T-helper 1 cell (primary cell): ENCODE data around the gene MICA.
"Not testable (repeated sequence)": the region's sequence is repeated elsewhere in the genome, so short reads cannot be mapped to it uniquely, and the experiment has no call there.

Experiments used
- DNase-seq, 5 donors: peaks; one replicate each; pipeline ENCODE4 v3.0.0-alpha.2; 2012 to 2020

MICA gene

DNA sequence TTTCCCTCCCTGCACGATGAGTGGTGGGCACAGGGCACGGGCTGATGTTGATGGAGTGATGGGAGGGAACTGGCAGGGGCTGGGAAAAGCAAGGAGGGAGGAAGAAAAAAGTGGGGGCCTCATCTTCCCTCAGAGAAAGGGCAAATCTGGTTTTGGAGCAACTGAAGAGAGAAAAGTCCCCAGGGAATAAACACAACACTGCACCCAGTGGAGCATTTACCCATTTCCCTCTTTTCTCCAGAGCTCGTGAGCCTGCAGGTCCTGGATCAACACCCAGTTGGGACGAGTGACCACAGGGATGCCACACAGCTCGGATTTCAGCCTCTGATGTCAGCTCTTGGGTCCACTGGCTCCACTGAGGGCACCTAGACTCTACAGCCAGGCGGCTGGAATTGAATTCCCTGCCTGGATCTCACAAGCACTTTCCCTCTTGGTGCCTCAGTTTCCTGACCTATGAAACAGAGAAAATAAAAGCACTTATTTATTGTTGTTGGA is 11.4 kb downstream of the MICA start:
- no peak for DNase-seq

- no peak for DNase-seq
These were observed 13.1 kb downstream of the MICA start for GRCh38 chr6:31416394-31417014.

- DNase-seq: no peak
These were observed 14.9 kb downstream of the MICA start for GRCh38 chr6:31418251-31418650.

GRCh38 chr6:31419842-31420241 is 16.4 kb downstream of the MICA start:
- no peak for DNase-seq

DNA sequence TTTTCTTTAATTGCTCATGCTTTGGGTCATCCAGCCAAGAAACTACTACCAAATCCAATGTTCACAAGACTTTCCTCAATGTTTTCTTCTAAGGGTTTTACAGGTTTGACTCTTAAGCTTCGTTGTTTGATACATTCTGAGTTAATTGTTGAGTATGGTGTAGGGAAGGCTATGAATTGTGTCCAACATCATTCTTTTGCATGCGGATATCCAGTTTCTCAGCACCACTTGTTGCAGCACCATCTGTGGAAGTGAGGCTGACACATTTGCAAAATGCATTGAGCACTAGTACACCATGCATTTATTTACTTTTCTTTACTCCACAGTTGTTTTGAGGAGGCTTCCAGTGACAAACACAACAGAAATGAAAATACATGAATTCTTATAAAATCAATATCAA is 17.2 kb downstream of the MICA start:
- no peak for DNase-seq

- no peak for DNase-seq
These were observed 19.2 kb downstream of the MICA start for GRCh38 chr6:31422587-31422986.

DNA sequence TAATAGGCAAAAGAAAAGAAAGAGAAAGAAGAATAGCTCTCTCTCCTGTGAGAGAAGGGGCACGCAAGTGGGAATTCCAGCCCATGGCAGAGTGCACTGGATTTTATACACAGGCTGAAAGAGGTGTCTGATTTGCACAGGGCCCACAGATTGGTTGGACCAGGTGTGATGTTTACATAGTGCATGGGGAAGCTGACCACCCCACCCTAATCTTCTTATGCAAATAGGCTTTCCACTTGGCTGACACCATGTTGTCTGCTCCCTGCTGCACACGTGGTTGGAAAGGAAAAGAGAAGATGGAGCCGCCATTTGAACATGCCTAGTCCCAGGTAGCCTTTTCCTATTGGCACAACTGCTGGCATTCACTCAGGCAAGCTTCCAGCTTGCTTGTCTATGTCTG is 20.2 kb downstream of the MICA start:
- no peak for DNase-seq

DNA sequence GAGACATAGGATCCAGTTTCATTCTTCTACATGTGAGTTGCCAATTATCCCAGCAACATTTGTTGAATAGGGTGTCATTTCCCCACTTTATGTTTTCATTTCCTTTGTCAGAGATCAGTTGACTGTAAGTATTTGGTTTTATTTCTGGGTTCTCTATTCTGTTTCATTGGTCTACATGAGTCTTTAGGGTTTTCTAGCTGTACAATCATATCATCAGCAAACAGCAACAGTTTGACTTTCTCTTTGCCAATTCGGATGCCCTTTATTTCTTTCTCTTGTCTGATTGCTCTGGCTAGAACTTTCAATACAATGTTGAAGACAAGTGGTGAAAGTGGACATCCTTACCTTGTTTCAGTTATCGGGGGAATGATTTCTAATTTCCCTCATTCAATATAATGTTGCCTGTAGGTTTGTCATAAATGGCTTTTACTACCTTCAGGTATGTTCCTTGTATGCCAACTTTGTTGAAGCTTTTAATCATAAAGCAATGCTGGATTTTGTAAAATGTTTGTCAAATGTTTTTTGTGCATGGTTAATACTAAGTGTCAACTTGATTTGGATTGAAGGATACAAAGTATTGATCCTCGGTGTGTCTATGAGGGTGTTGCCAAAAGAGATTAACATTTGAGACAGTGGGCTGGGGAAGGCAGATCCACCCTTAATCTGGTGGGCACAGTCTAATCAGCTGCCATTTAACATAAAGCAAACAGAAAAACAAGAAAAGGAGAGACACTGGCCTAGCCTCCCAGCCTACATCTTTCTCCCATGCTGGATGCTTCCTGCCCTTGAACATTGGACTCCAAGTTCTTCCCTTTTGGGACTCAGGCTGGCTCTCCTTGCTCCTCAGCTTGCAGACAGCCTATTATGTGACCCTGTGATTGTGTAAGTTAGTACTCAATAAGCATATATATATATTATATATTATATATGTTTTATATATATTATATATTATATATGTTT is 23.3 kb downstream of the MICA start:
- DNase-seq: no peak

GRCh38 chr6:31430449-31430848 is 27.1 kb downstream of the MICA start:
- no peak for DNase-seq

- DNase-seq: not testable (repeated sequence)
These were observed 31.7 kb downstream of the MICA start for GRCh38 chr6:31435051-31435450.

- DNase-seq: no peak
These were observed 34.8 kb downstream of the MICA start for GRCh38 chr6:31438222-31438621.

DNA sequence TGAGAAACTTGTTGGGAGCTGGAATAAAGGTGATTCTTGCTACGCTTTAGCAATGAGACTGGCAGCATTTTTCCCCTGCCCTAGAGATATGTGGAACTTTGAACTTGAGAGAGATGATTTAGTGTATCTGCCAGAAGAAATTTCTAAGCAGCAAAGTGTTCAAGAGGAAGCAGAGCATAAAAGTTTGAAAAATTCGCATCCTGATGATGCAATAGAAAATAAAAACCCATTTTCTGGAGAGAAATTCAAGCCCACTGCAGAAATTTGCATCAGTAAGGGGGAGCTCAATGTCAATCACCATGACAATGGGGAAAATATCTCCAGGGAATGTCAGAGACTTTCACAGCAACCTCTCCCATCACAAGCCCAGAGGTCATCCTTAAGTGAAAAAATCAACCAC is 35.3 kb downstream of the MICA start:
- no peak for DNase-seq

GRCh38 chr6:31441365-31442267 is 38.2 kb downstream of the MICA start:
- peak; percentile 67 to 84 (median 70) for DNase-seq

- no peak for DNase-seq
These were observed 43.1 kb downstream of the MICA start for GRCh38 chr6:31446481-31446880.

DNA sequence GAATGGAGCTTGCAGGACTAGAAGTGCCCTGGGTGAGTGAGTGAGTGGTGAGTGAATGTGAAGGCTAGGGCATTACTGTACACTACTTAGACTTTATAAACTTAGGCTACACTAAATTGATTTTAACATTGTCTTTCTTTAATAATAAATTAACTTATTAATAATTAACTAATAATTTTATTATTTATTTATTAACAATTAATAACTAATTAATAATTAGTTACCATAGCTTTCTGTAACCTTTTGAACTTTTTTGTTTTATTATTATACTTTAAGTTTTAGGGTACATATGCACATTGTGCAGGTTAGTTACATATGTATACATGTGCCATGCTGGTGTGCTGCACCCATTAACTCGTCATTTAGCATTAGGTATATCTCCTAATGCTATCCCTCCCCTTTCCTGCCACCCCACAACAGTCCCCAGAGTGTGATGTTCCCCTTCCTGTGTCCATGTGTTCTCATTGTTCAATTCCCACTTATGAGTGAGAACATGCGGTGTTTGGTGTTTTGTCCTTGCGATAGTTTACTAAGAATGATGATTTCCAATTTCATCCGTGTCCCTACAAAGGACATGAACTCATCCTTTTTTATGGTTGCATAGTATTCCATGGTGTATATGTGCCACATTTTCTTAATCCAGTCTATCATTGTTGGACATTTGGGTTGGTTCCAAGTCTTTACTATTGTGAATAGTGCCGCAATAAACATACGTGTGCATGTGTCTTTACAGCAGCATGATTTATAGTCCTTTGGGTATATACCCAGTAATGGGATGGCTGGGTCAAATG is 43.8 kb downstream of the MICA start:
- DNase-seq: not testable (repeated sequence)

DNA sequence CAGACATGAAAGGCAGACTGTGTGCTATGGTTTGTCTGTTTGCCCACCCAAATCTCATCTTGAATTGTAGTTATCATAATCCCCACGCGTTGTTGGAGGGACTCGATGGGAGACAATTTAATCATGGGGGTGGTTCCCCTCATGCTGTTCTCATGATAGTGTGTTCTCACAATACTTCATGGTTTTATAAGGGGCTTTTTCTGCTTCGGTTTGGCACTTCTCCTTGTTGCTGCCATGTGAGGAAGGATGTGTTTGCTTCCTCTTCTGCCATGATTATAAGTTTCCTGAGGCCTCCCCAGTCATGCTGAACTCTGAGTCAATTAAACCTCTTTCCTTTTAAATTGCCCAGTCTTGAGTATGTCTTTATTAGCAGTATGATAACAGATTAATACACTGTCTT is 47.4 kb downstream of the MICA start:
- no peak for DNase-seq

DNA sequence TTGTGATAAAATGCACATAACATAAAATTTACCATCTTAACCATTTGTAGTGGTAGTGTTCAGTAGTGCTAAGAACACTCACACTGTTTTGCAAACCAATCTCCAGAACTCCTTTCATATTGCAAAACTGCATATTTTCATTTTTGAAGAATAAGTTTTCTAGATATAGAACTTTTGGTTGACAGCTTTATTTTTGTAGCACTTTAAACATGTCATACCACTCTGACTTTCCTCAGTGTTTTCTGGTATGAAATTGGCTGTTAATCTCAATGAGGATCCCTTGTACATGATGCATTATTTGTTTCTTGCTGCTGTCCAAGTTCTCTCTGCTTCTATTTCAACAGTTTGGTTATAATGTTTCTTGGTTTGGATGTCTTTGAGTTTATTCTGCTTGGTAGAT is 49.5 kb downstream of the MICA start:
- DNase-seq: no peak

DNA sequence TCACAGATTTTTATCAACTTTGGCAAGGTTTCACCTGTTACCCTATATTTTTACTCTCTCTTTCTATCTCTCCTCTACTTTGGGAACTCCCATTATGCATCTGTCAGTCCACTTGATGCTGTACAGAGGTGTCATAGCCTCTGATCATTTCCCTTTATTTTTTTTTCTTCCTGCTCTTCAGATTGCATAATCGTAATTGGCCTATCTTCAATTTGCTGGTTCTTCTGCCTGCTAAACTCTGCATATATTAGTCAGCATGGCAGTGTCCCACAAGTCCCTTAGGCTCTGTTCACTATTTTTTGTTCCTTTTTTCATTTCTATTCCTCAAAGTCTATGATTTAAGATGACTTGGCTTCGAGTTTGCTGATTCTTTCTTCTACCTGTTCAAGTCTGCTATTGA is 49.9 kb downstream of the MICA start:
- DNase-seq: no peak

DNA sequence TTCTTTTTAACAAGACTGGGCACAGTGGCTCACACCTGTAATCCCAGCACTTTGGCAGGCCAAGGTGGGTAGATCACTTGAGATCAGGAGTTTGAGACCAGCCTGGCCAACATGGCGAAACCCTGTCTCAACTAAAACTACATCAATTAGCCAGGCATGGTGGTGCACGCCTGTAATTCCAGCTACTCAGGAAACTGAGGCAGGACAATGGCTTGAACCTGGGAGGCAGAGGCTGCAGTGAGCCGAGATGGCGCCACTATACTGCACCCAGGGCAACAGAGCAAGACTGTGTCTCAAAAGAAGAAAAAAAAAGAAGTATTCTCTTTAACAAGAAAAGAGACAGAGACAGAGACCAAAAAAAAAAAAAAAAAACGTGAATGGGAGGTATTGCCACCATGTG is 56.5 kb downstream of the MICA start:
- DNase-seq: not testable (repeated sequence)

- DNase-seq: no peak
These were observed 57.1 kb downstream of the MICA start for GRCh38 chr6:31460361-31461025.
